GM12878 (cell line): ENCODE data around the gene ENTREP3. TPM values are rescaled to one million over a fixed set of nuclear protein-coding genes. Genes with fewer than 3 reads are reported as not detected.

ENCODE experiments used
- ATAC-seq: fragments of 200-7000 bp; cut with Tn5 transposase; 3 replicates; pipeline ENCODE4 v1.9.1; 2020; ENCODE audit warnings: mild to moderate bottlenecking, moderate library complexity
- BruUV-seq: library from RNA; stranded (reverse); fragments of 400-500 nt; replicated peaks from 2 replicates; lab custom pipeline; 2021; lab: Mats Ljungman, UMichigan
- CTCF ChIA-PET: fragments of 300-600 bp; sonication (Branson Sonifier 250); formaldehyde crosslinking; extraction: SDS; loops from one replicate; lab custom pipeline; 2021; ENCODE audit warnings: inconsistent platforms; lab: Yijun Ruan, JAX
- POLR2A ChIA-PET: fragments of 350-600 bp; formaldehyde crosslinking; extraction: SDS; loops from one replicate; lab custom pipeline; 2021; ENCODE audit warnings: inconsistent platforms; lab: Charles Lee
- RAD21 ChIA-PET: fragments of 300-600 bp; sonication (Branson Sonifier 250); formaldehyde crosslinking; loops from one replicate; lab custom pipeline; 2023; ENCODE audit warnings: antibody characterized with exemption; ENCODE audit not compliant: unreplicated experiment; lab: Charles Lee
- SMC1A ChIA-PET: fragments of 300-600 bp; sonication (Branson Sonifier 250); formaldehyde crosslinking; loops from one replicate; lab custom pipeline; 2023; ENCODE audit not compliant: unreplicated experiment, uncharacterized antibody; lab: Charles Lee
- DNase-seq: peaks from one replicate; pipeline ENCODE4 v3.0.0-alpha.2; 2011; ENCODE audit warnings: low read depth, low spot score
- FAIRE-seq: peaks from 3 replicates; lab custom pipeline; 2011; peaks lifted over from hg19 to GRCh38; lab: Jason Lieb, UNC
- H2AFZ ChIP-seq: 2 replicates; pipeline ENCODE4 v1.6.0; 2011; ENCODE audit warnings: low read depth, low read length, control low read depth; ENCODE audit not compliant: control insufficient read depth
- H3K27ac ChIP-seq: 2 replicates; pipeline ENCODE4 v1.5.1; 2011; ENCODE audit warnings: control low read depth; ENCODE audit not compliant: control insufficient read depth, insufficient read depth
- H3K27me3 ChIP-seq, 2 experiments: replicated peaks in 1 of 2; 2 replicates each; pipeline versions ENCODE4 v1.6.0 to v1.6.1; 2011; ENCODE audit warnings: low read length in 1 of 2; ENCODE audit not compliant: control insufficient read depth in 2 of 2, insufficient read depth in 2 of 2
- H3K36me3 ChIP-seq, 2 experiments: 2 replicates each; pipeline ENCODE4 v1.5.1; 2011; ENCODE audit warnings: low read length in 1 of 2; ENCODE audit not compliant: control insufficient read depth in 2 of 2, insufficient read depth in 2 of 2
- H3K4me1 ChIP-seq: 2 replicates; pipeline ENCODE4 v1.6.1; 2011; ENCODE audit warnings: mild to moderate bottlenecking, low read length, moderate library complexity, mixed read lengths; ENCODE audit not compliant: control insufficient read depth, insufficient read depth
- H3K4me2 ChIP-seq: 2 replicates; pipeline ENCODE4 v1.6.0; 2011; ENCODE audit warnings: control low read depth; ENCODE audit not compliant: control insufficient read depth, insufficient read depth
- H3K4me3 ChIP-seq: fragments of 200-600 bp; sonication (generic); 2 replicates; pipeline ENCODE4 v1.5.1; 2016
- H3K79me2 ChIP-seq: 2 replicates; pipeline ENCODE4 v1.6.0; 2011; ENCODE audit warnings: low read length; ENCODE audit not compliant: control insufficient read depth, insufficient read depth
- H3K9ac ChIP-seq: 2 replicates; pipeline ENCODE4 v1.8.0; 2011; ENCODE audit warnings: low read length, control low read depth, mixed read lengths; ENCODE audit not compliant: control insufficient read depth, insufficient read depth
- H3K9me3 ChIP-seq: replicated peaks from 3 replicates; pipeline ENCODE4 v1.5.1; 2011; ENCODE audit warnings: mild to moderate bottlenecking, low read length; ENCODE audit not compliant: control insufficient read depth, insufficient read depth
- H4K20me1 ChIP-seq: 2 replicates; pipeline ENCODE4 v1.6.0; 2011; ENCODE audit not compliant: control insufficient read depth, insufficient read depth
- ETV6 ChIP-seq, 2 experiments: fragments of 450-650 bp in 1 of 2; IDR thresholded peaks in 1 of 2; conservative IDR thresholded peaks in 1 of 2; 2 replicates each; pipeline ENCODE4 v1.6.1; 2014; ENCODE audit warnings: antibody characterized with exemption in 1 of 2, borderline replicate concordance in 1 of 2, low read depth in 1 of 2, mild to moderate bottlenecking in 1 of 2, moderate library complexity in 1 of 2
- MEF2B ChIP-seq: fragments of 450-650 bp; IDR thresholded peaks from 2 replicates; pipeline ENCODE4 v1.6.1; 2018; ENCODE audit warnings: mild to moderate bottlenecking, moderate library complexity; ENCODE audit not compliant: partially characterized antibody, poor library complexity, severe bottlenecking
- RFX5 ChIP-seq: IDR thresholded peaks from 2 replicates; pipeline ENCODE4 v1.6.1; 2011; ENCODE audit warnings: low read depth, low read length, improper control_type of control experiment
- ZBED1 ChIP-seq: IDR thresholded peaks from 2 replicates; pipeline ENCODE4 v1.6.1; 2016; ENCODE audit warnings: borderline replicate concordance
- ZZZ3 ChIP-seq: IDR thresholded peaks from 2 replicates; pipeline ENCODE4 v1.6.1; 2011; ENCODE audit warnings: low read depth; ENCODE audit not compliant: control insufficient read depth, insufficient read length
- WGBS: methylation state at CpG from one replicate; pipeline ENCODE4 v1.1.6; 2016; ENCODE audit warnings: low lambda C conversion rate; ENCODE audit not compliant: insufficient replicate concordance, insufficient coverage; ENCODE audit errors: missing lambda C conversion rate; 5-methylcytosine and 5-hydroxymethylcytosine counted together
- in situ Hi-C: fragments of 300-500 bp; cut with MboI; formaldehyde crosslinking; loops from 9 replicates; pipeline ENCODE4 v1.14.3; 2018; ENCODE audit warnings: mixed read lengths
- intact Hi-C: fragments of 100-400 bp; cut with micrococcal nuclease; formaldehyde crosslinking; loops from one replicate; pipeline ENCODE4 v1.14.2; 2022; ENCODE audit not compliant: unreplicated experiment
- polyA plus RNA-seq, 11 experiments: library from polyadenylated mRNA; depleted of rRNA in 4 of 11; unstranded in 6 of 11; stranded (reverse) in 5 of 11; fragments of >200 nt; fragmentation: Nextera tagmentation in 4 of 11; fragmentation: Illumina TruSeq in 1 of 11; extraction: Ambion mirVana in 4 of 11; extraction: Trizol in 1 of 11; gene quantifications; 1 replicate in 1 of 11; 2 replicates in 10 of 11; pipeline versions ENCODE4 v1.2.1 to v1.2.3, GENCODE V29; 2011 to 2016; ENCODE audit warnings: inconsistent platforms in 2 of 11, missing spikeins in 2 of 11, low read depth in 1 of 11
- total RNA-seq, 4 experiments: library from RNA; depleted of rRNA in 3 of 4; stranded (reverse); fragments of >200 nt in 3 of 4; fragmentation: Illumina TruSeq in 1 of 4; extraction: Trizol in 1 of 4; gene quantifications; 2 replicates each; pipeline versions ENCODE4 v1.2.1 to v1.2.3, GENCODE V29; 2013 to 2021
- TF ChIP-seq, protein P1 (sequence below): fragments of 450-650 bp; IDR thresholded peaks from 2 replicates; pipeline ENCODE4 v1.6.1; 2017; ENCODE audit warnings: mild to moderate bottlenecking, moderate library complexity

The ENTREP3 gene
- total and polyA plus RNA-seq, 10 of the 15 experiments (the other 5 are each of a cell fraction or from before 2014, with no cell fraction given), result 1.7 to 31.8 (median 3.9) TPM

DNA sequence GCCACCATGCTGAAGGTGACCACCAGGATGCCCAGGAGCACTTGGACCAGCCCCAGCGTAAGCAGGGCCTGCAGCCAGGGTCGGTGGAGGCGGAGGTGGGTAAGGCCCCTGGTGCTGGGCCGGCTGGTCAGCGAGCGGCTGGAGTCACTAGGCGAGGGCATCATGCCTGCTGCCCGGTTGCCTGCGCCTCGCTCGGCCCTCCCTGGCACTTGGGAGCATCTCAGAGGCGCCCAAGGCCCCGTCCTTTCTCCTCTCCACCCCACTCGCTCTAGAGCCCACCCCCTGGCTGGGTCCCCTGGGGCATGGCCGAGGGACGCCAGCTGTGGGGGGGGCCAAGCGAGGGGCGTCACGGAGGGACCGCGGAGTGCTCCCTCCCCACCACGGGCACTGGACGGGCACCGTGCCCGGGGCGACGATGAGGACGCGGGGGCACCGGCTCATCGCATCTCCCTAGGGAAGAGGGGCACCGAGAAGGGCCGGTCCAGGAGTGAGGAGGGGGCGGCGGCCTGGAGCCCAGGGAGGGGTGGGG lies 505 bp downstream of the ENTREP3 start:
- intact Hi-C loops, result no loop called here
- no TSS peak for BruUV-seq
- peak overlapping the region; percentile 92 for H3K4me3 ChIP-seq
- ChIA-PET POLR2A (interaction anchor here (0.8 to 1.0 kb wide), 2 partner anchors 9 to 81 kb away, joined by 5 to 6 read pairs; no protein-coding TSS in a partner anchor), CTCF (interaction anchor here (1.0 to 9.6 kb wide), 2 partner anchors 54 to 69 kb away, joined by 4 to 225 read pairs; partner anchors contain the start of genes FDPS and RUSC1), RAD21 (no interaction called here), SMC1A (interaction anchor here (1.2 kb wide), 1 partner anchor 53 kb away, joined by 5 read pairs; no protein-coding TSS in a partner anchor)
- in situ Hi-C loops, result loop anchor here (5.0 kb wide), 1 partner anchor 338 kb away; no protein-coding TSS in a partner anchor
- H2AFZ ChIP-seq, result peak overlapping the region; percentile 82
- ATAC-seq (peak; percentile 7), DNase-seq (no peak), FAIRE-seq (no peak)
- peaks cover 13% of the 10 kb centered on the region for H3K4me1 ChIP-seq
- H3K36me3 ChIP-seq, result peaks cover 1 to 4% of the 10 kb centered on the region in 2 experiments; a peak in 1 of 4 replicates
- TF ChIP-seq RFX5, result no peak
- peak; percentile 71 for TF ChIP-seq MEF2B
- WGBS, result 18% methylated on average over 23 of the region's 35 CpGs
- peaks cover 7% of the 10 kb centered on the region for H3K79me2 ChIP-seq
- peak overlapping the region; percentile 62 for H3K9ac ChIP-seq
- H4K20me1 ChIP-seq, result no peaks in the 10 kb centered on the region
- H3K9me3 ChIP-seq, result no peaks in the 10 kb centered on the region
- H3K27ac ChIP-seq, result no peak overlapping the region
- H3K27me3 ChIP-seq, result no peaks in the 10 kb centered on the region
- peak overlapping the region; percentile 97 for H3K4me2 ChIP-seq

DNA sequence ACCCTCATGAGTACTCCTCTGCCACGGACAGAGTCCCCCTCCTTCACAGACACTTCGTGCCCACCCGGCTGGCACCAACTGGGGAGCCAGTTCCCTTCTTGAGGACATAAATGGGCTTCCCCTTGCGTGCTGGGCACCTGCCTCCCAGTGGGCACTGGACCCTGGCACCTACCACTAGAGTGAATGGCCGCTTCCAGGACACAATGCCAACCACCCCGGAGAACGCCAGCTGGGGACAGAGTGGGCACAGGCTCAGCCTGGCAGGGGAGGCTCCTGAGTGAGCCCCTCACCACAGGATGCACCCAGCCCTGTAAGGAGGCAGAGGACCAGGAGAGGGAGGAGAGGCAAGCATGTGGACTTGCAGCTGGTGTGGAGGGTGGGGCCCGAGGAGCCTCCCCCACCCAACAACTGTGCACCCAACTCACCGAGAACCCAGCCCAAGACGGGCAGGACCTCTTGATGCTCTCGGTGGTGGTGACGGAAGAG lies 1.0 kb downstream of the ENTREP3 start:
- no peak for FAIRE-seq
- in situ Hi-C loops, result no loop called here

More for the DNA sequence above, 1.0 kb downstream of the ENTREP3 start:
- CTCF ChIA-PET, result interaction anchor here (0.7 to 9.6 kb wide), 3 partner anchors 9 to 70 kb away, joined by 3 to 225 read pairs (median 80); partner anchors contain the start of genes CLK2, HCN3 and RUSC1
- BruUV-seq, result no TSS peak
- Histone ChIP-seq H3K36me3 (peaks cover under 1 to 1% of the 10 kb centered on the region in 2 experiments; a peak in 1 of 4 replicates), H3K4me3 (peak overlapping the region; percentile 92), H3K4me2 (peak overlapping the region; percentile 97), H3K9me3 (no peaks in the 10 kb centered on the region)
- DNase-seq, result no peak
- TF ChIP-seq, protein P1, sequence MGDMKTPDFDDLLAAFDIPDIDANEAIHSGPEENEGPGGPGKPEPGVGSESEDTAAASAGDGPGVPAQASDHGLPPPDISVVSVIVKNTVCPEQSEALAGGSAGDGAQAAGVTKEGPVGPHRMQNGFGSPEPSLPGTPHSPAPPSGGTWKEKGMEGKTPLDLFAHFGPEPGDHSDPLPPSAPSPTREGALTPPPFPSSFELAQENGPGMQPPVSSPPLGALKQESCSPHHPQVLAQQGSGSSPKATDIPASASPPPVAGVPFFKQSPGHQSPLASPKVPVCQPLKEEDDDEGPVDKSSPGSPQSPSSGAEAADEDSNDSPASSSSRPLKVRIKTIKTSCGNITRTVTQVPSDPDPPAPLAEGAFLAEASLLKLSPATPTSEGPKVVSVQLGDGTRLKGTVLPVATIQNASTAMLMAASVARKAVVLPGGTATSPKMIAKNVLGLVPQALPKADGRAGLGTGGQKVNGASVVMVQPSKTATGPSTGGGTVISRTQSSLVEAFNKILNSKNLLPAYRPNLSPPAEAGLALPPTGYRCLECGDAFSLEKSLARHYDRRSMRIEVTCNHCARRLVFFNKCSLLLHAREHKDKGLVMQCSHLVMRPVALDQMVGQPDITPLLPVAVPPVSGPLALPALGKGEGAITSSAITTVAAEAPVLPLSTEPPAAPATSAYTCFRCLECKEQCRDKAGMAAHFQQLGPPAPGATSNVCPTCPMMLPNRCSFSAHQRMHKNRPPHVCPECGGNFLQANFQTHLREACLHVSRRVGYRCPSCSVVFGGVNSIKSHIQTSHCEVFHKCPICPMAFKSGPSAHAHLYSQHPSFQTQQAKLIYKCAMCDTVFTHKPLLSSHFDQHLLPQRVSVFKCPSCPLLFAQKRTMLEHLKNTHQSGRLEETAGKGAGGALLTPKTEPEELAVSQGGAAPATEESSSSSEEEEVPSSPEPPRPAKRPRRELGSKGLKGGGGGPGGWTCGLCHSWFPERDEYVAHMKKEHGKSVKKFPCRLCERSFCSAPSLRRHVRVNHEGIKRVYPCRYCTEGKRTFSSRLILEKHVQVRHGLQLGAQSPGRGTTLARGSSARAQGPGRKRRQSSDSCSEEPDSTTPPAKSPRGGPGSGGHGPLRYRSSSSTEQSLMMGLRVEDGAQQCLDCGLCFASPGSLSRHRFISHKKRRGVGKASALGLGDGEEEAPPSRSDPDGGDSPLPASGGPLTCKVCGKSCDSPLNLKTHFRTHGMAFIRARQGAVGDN, result no peak
- no peak for TF ChIP-seq ZBED1
- TF ChIP-seq ZZZ3, result no peak
- TF ChIP-seq ETV6 (conservative IDR thresholded peaks at IDR 0.05 in 1 of 2, IDR thresholded peaks at IDR 0.05 in 1 of 2; ENCODE audit: borderline replicate concordance in 1 of 2, low read depth in 1 of 2), result no peak
- TF ChIP-seq, all 136 proteins: peak for 0
- Histone ChIP-seq H4K20me1 (no peaks in the 10 kb centered on the region), H3K9ac (peak overlapping the region; percentile 24; the same call in 1 of the 2 replicates), H3K27ac (no peak overlapping the region), H3K79me2 (peaks cover 7% of the 10 kb centered on the region), H3K4me1 (peaks cover 13% of the 10 kb centered on the region), H3K27me3 (no peaks in the 10 kb centered on the region), H2AFZ (peak overlapping the region; percentile 82)
- no peak for ATAC-seq
- ChIA-PET POLR2A (no interaction called here), SMC1A (interaction anchor here (1.2 kb wide), 1 partner anchor 53 kb away, joined by 5 read pairs; no protein-coding TSS in a partner anchor), RAD21 (no interaction called here)
- intact Hi-C loops, result no loop called here
- 62% methylated on average over 12 of the region's 12 CpGs for WGBS
